IMR-90 (cell line): ENCODE results near the gene ZNF415. TPM values are rescaled to one million over a fixed set of nuclear protein-coding genes. Genes with fewer than 3 reads are reported as not detected.

Source experiments
- ATAC-seq: fragments of 200-7000 bp; cut with Tn5 transposase; 2 replicates; pipeline ENCODE4 v1.9.1; 2020; ENCODE audit warnings: low read depth, mild to moderate bottlenecking, moderate library complexity
- BruUV-seq: library from RNA; stranded (reverse); fragments of 400-500 nt; replicated peaks from 2 replicates; lab custom pipeline; 2021; lab: Mats Ljungman, UMichigan
- CTCF ChIA-PET: fragments of 300-600 bp; formaldehyde crosslinking; extraction: SDS; loops from one replicate; lab custom pipeline; 2021; ENCODE audit warnings: antibody characterized with exemption; lab: Yijun Ruan, JAX
- POLR2A ChIA-PET: fragments of 300-600 bp; sonication (Branson Sonifier 250); formaldehyde crosslinking; loops from one replicate; lab custom pipeline; 2022; ENCODE audit warnings: antibody characterized with exemption; ENCODE audit not compliant: unreplicated experiment; lab: Charles Lee
- DNase-seq: peaks from one replicate; pipeline ENCODE4 v3.0.0; 2013
- H2AFZ ChIP-seq: replicated peaks from 2 replicates; pipeline ENCODE3; 2013; ENCODE audit warnings: low read length, mild to moderate bottlenecking; ENCODE audit not compliant: poor library complexity
- H2AK5ac ChIP-seq: 2 replicates; pipeline ENCODE4 v1.6.1; 2013; ENCODE audit warnings: low read depth, low read length, inconsistent platforms
- H2AK9ac ChIP-seq: replicated peaks from 2 replicates; pipeline ENCODE3; 2013; ENCODE audit warnings: mild to moderate bottlenecking, low read depth, low read length, moderate library complexity; ENCODE audit not compliant: poor library complexity
- H2BK120ac ChIP-seq: 2 replicates; pipeline ENCODE4 v1.6.1; 2013; ENCODE audit warnings: low read depth, low read length, inconsistent platforms
- H2BK15ac ChIP-seq: 3 replicates; pipeline ENCODE4 v1.6.1; 2013; ENCODE audit warnings: low read depth, low read length, inconsistent platforms
- H2BK20ac ChIP-seq: 2 replicates; pipeline ENCODE4 v1.6.1; 2013; ENCODE audit warnings: low read depth, mild to moderate bottlenecking, inconsistent platforms, low read length, moderate library complexity
- H2BK5ac ChIP-seq: 2 replicates; pipeline ENCODE4 v1.6.1; 2013; ENCODE audit warnings: mild to moderate bottlenecking, low read depth, low read length, inconsistent platforms; ENCODE audit not compliant: poor library complexity, severe bottlenecking
- H3K14ac ChIP-seq: replicated peaks from 2 replicates; pipeline ENCODE4 v1.6.1; 2013; ENCODE audit warnings: low read depth, low read length, inconsistent platforms
- H3K18ac ChIP-seq: 2 replicates; pipeline ENCODE4 v1.6.1; 2013; ENCODE audit warnings: low read depth, low read length, control low read depth
- H3K23ac ChIP-seq: 2 replicates; pipeline ENCODE4 v1.6.1; 2013; ENCODE audit warnings: low read depth, low read length, inconsistent platforms
- H3K27ac ChIP-seq: 2 replicates; pipeline ENCODE4 v1.5.1; 2013; ENCODE audit warnings: mild to moderate bottlenecking, control low read depth, low read length; ENCODE audit not compliant: insufficient read depth
- H3K27me3 ChIP-seq: 2 replicates; pipeline ENCODE4 v1.6.1; 2013; ENCODE audit warnings: low read length; ENCODE audit not compliant: control insufficient read depth, insufficient read depth
- H3K36me3 ChIP-seq: 2 replicates; pipeline ENCODE4 v1.6.1; 2013; ENCODE audit warnings: low read length, mixed read lengths; ENCODE audit not compliant: control insufficient read depth, insufficient read depth
- H3K4ac ChIP-seq: 2 replicates; pipeline ENCODE4 v1.6.1; 2013; ENCODE audit warnings: low read depth, low read length, inconsistent platforms
- H3K4me1 ChIP-seq: 2 replicates; pipeline ENCODE4 v1.6.1; 2013; ENCODE audit warnings: low read length, mixed read lengths; ENCODE audit not compliant: control insufficient read depth, insufficient read depth
- H3K4me2 ChIP-seq: 2 replicates; pipeline ENCODE4 v1.6.1; 2013; ENCODE audit warnings: low read depth, mild to moderate bottlenecking, control low read depth, low read length, moderate library complexity
- H3K4me3 ChIP-seq: 2 replicates; pipeline ENCODE4 v1.5.1; 2013; ENCODE audit warnings: low read depth, mild to moderate bottlenecking, control low read depth, low read length, moderate library complexity; ENCODE audit not compliant: insufficient read depth
- H3K56ac ChIP-seq: 2 replicates; pipeline ENCODE4 v1.6.1; 2013; ENCODE audit warnings: low read length, inconsistent platforms; ENCODE audit not compliant: insufficient read depth; ENCODE audit errors: extremely low read depth
- H3K79me1 ChIP-seq, 2 experiments: 2 replicates each; pipeline ENCODE4 v1.6.1; 2013; ENCODE audit warnings: low read length in 2 of 2, inconsistent platforms in 1 of 2, low read depth in 1 of 2
- H3K9ac ChIP-seq: 2 replicates; pipeline ENCODE4 v1.6.1; 2013; ENCODE audit warnings: low read depth, low read length, control low read depth
- H3K9me1 ChIP-seq: 2 replicates; pipeline ENCODE4 v1.6.1; 2013; ENCODE audit warnings: low read length, inconsistent platforms; ENCODE audit not compliant: insufficient read depth
- H3K9me3 ChIP-seq: 2 replicates; pipeline ENCODE4 v1.6.1; 2013; ENCODE audit warnings: low read length; ENCODE audit not compliant: control insufficient read depth, insufficient read depth
- H4K20me1 ChIP-seq: 2 replicates; pipeline ENCODE4 v1.6.1; 2013; ENCODE audit warnings: low read length, inconsistent platforms; ENCODE audit not compliant: insufficient read depth
- H4K5ac ChIP-seq: 2 replicates; pipeline ENCODE4 v1.6.1; 2013; ENCODE audit warnings: mild to moderate bottlenecking, low read depth, low read length, control low read depth
- H4K8ac ChIP-seq, 2 experiments: 2 replicates each; pipeline ENCODE4 v1.6.1; 2013; ENCODE audit warnings: low read depth in 2 of 2, low read length in 2 of 2, control low read depth in 1 of 2, inconsistent platforms in 1 of 2
- H4K91ac ChIP-seq: 2 replicates; pipeline ENCODE4 v1.6.1; 2013; ENCODE audit warnings: low read depth, low read length, inconsistent platforms; ENCODE audit not compliant: insufficient read depth
- CHD1 ChIP-seq: IDR thresholded peaks from 2 replicates; pipeline ENCODE4 v1.6.1; 2012; ENCODE audit warnings: low read depth, low read length, improper control_type of control experiment
- CTCF ChIP-seq: conservative IDR thresholded peaks from 2 replicates; pipeline ENCODE4 v1.5.1; 2012; ENCODE audit warnings: mild to moderate bottlenecking, low read depth, low read length, improper control_type of control experiment
- FOS ChIP-seq: fragments of 150-350 bp; IDR thresholded peaks from 2 replicates; pipeline ENCODE4 v1.6.1; 2016; ENCODE audit warnings: low read depth, low read length
- MAFK ChIP-seq: IDR thresholded peaks from 2 replicates; pipeline ENCODE4 v1.6.1; 2012; ENCODE audit warnings: low read depth, low read length, improper control_type of control experiment
- MXI1 ChIP-seq: IDR thresholded peaks from 2 replicates; pipeline ENCODE4 v1.6.1; 2012; ENCODE audit warnings: low read depth, mild to moderate bottlenecking, low read length, moderate library complexity, borderline replicate concordance
- NFE2L2 ChIP-seq: fragments of 150-350 bp; IDR thresholded peaks from 2 replicates; pipeline ENCODE4 v1.6.1; 2016; ENCODE audit warnings: low read depth, mild to moderate bottlenecking, low read length
- POLR2A ChIP-seq: IDR thresholded peaks from 2 replicates; pipeline ENCODE4 v1.6.1; 2012; ENCODE audit warnings: mild to moderate bottlenecking, low read depth, low read length
- RCOR1 ChIP-seq: IDR thresholded peaks from 2 replicates; pipeline ENCODE4 v1.6.1; 2012; ENCODE audit warnings: mild to moderate bottlenecking, low read length, improper control_type of control experiment; ENCODE audit not compliant: insufficient replicate concordance
- WGBS, 2 experiments: methylation state at CpG; one replicate each; pipeline versions ENCODE4 v1.1.5 to v1.1.7; 2013; ENCODE audit warnings: missing lambda C conversion rate in 2 of 2; ENCODE audit not compliant: insufficient read length in 1 of 2; ENCODE audit errors: extremely low coverage in 2 of 2; 5-methylcytosine and 5-hydroxymethylcytosine counted together
- dilution Hi-C: fragments of 300-500 bp; cut with HindIII; formaldehyde crosslinking; loops from one replicate; pipeline ENCODE4 v1.14.3; 2018; ENCODE audit warnings: low sequenced_read_pairs; ENCODE audit not compliant: unreplicated experiment
- in situ Hi-C: fragments of 300-500 bp; cut with MboI; formaldehyde crosslinking; loops from 3 replicates; pipeline ENCODE4 v1.14.3; 2019; ENCODE audit warnings: low sequenced_read_pairs, inconsistent platforms, mixed read lengths
- intact Hi-C: fragments of 100-400 bp; cut with micrococcal nuclease; formaldehyde crosslinking; loops from 2 replicates; pipeline ENCODE4 v1.10.0; 2022
- polyA plus RNA-seq, 3 experiments: library from polyadenylated mRNA; depleted of rRNA; stranded (reverse); fragments of >200 nt; gene quantifications; 2 replicates each; pipeline ENCODE4 v1.2.3, GENCODE V29; 2012; ENCODE audit warnings: low replicate concordance in 1 of 3
- total RNA-seq: library from RNA; depleted of rRNA; stranded (reverse); fragments of >200 nt; gene quantifications from 2 replicates; pipeline ENCODE4 v1.2.3, GENCODE V29; 2012
- TF ChIP-seq, protein P1 (sequence below): fragments of 150-350 bp; IDR thresholded peaks from 2 replicates; pipeline ENCODE4 v1.6.1; 2016; ENCODE audit warnings: low read depth, mild to moderate bottlenecking, low read length, moderate library complexity, borderline replicate concordance
- TF ChIP-seq, protein P2 (sequence below): fragments of 150-350 bp; IDR thresholded peaks from 2 replicates; pipeline ENCODE4 v1.6.1; 2017; ENCODE audit warnings: mild to moderate bottlenecking, antibody characterized with exemption, low read length, low read depth

Gene ZNF415
- total and polyA plus RNA-seq, 2 of the 4 experiments (the other 2 are of a cell fraction): 4.2 to 7.7 TPM

DNA sequence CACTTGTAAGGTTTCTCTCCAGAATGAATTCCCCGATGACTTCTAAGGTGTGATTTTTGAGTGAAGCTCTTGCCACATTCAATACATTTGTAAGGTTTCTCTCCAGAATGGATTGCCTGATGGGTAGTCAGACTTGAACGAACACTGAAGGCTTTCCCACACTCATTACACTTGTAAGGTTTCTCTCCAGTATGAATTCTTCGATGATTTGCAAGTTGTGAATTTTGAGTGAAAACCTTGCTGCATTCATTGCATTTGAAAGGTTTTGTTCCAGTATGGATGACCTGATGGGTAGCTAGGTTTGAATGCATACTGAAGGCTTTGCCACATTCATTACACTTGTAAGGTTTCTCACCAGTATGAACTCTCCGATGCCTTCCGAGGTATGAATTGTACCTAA, 63.9 kb downstream of the ZNF415 start:
- Histone ChIP-seq H4K5ac (no peak overlapping the region), H3K4ac (no peak overlapping the region), H4K20me1 (no peaks in the 10 kb centered on the region), H3K27me3 (no peaks in the 10 kb centered on the region), H3K79me1 (peaks cover 0 to 12% of the 10 kb centered on the region in 2 experiments; a peak in 1 of 4 replicates), H3K4me3 (no peak overlapping the region), H3K4me2 (no peak overlapping the region), H3K9me1 (no peaks in the 10 kb centered on the region), H4K8ac (no peak overlapping the region), H3K27ac (no peak overlapping the region), H2BK120ac (no peak overlapping the region), H2AK5ac (no peak overlapping the region), H3K56ac (no peak overlapping the region), H3K9ac (no peak overlapping the region), H2BK15ac (no peak overlapping the region), H3K9me3 (peaks cover 73% of the 10 kb centered on the region), H2AFZ (no peak overlapping the region), H2BK5ac (no peak overlapping the region), H3K23ac (no peak overlapping the region), H2AK9ac (no peak overlapping the region), H3K14ac (no peak overlapping the region), H3K4me1 (no peaks in the 10 kb centered on the region), H3K18ac (no peak overlapping the region), H4K91ac (no peak overlapping the region), H2BK20ac (no peak overlapping the region), H3K36me3 (peaks cover 58% of the 10 kb centered on the region)
- dilution Hi-C loops (no loop called here), in situ Hi-C loops (no loop called here), intact Hi-C loops (no loop called here)
- BruUV-seq: no TSS peak
- DNase-seq: no peak
- WGBS, 2 experiments: no CpG with 5 or more reads among the region's 5 CpGs
- ChIA-PET POLR2A (no interaction called here), CTCF (no interaction called here)
- no peak for ATAC-seq
- TF ChIP-seq, protein P1, sequence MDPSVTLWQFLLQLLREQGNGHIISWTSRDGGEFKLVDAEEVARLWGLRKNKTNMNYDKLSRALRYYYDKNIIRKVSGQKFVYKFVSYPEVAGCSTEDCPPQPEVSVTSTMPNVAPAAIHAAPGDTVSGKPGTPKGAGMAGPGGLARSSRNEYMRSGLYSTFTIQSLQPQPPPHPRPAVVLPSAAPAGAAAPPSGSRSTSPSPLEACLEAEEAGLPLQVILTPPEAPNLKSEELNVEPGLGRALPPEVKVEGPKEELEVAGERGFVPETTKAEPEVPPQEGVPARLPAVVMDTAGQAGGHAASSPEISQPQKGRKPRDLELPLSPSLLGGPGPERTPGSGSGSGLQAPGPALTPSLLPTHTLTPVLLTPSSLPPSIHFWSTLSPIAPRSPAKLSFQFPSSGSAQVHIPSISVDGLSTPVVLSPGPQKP: no peak
- no peak for TF ChIP-seq MAFK
- TF ChIP-seq POLR2A: no peak
- no peak for TF ChIP-seq MXI1
- no peak for TF ChIP-seq NFE2L2
- TF ChIP-seq, protein P2, sequence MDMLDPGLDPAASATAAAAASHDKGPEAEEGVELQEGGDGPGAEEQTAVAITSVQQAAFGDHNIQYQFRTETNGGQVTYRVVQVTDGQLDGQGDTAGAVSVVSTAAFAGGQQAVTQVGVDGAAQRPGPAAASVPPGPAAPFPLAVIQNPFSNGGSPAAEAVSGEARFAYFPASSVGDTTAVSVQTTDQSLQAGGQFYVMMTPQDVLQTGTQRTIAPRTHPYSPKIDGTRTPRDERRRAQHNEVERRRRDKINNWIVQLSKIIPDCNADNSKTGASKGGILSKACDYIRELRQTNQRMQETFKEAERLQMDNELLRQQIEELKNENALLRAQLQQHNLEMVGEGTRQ: no peak
- TF ChIP-seq CTCF: no peak
- TF ChIP-seq RCOR1: no peak
- no peak for TF ChIP-seq FOS
- TF ChIP-seq CHD1: no peak
